Right lung (tissue), 5 donors: Measurements from ENCODE around the gene BTBD2. TPM values are rescaled to one million over a fixed set of nuclear protein-coding genes. Genes with fewer than 3 reads are reported as not detected.

Experiments
- DNase-seq, 2 donors: peaks; one replicate each; pipeline ENCODE4 v3.0.0-alpha.2; 2013
- polyA plus RNA-seq, 5 donors: library from polyadenylated mRNA; unstranded; fragments of 120-200 nt; gene quantifications; one replicate each; pipeline versions ENCODE4 v1.2.1 to v1.2.3, GENCODE V29; 2013; ENCODE audit warnings: inconsistent platforms in 1 of 5, low replicate concordance in 1 of 5; ENCODE audit not compliant: insufficient read length in 5 of 5, insufficient read depth in 1 of 5

Gene BTBD2
- polyA plus RNA-seq, 5 donors = 70.5 to 131 (median 97.0) TPM

GRCh38 chr19:2051773-2052704, 36.5 kb upstream of the BTBD2 start:
- peak in 1 of 2 donors; percentile 78 for DNase-seq

- DNase-seq = peak; percentile 92 to 94
Measured at GRCh38 chr19:2050991-2051772, 35.7 kb upstream of the BTBD2 start, which contains the start of gene MKNK2. MKNK2 (minus strand) TSS chr19:2051244; CDS start chr19:2050851, 393 bp downstream.

GRCh38 chr19:2050349-2050990, 35.0 kb upstream of the BTBD2 start:
- no peak for DNase-seq

- no peak for DNase-seq
Measured at GRCh38 chr19:2049741-2050348, 34.3 kb upstream of the BTBD2 start.

- no peak for DNase-seq
Measured at GRCh38 chr19:2048959-2049740, 33.6 kb upstream of the BTBD2 start.

- no peak for DNase-seq
Measured at GRCh38 chr19:2048104-2048958, 32.8 kb upstream of the BTBD2 start.

- DNase-seq = no peak
Measured at GRCh38 chr19:2047449-2048103, 32.1 kb upstream of the BTBD2 start.

GRCh38 chr19:2047076-2047448, 31.5 kb upstream of the BTBD2 start:
- DNase-seq = no peak

GRCh38 chr19:2046046-2046907, 30.8 kb upstream of the BTBD2 start:
- DNase-seq = no peak

GRCh38 chr19:2045501-2046045, 30.1 kb upstream of the BTBD2 start:
- no peak for DNase-seq

- DNase-seq = no peak
Measured at GRCh38 chr19:2044709-2045500, 29.4 kb upstream of the BTBD2 start.

- no peak for DNase-seq
Measured at GRCh38 chr19:2043961-2044708, 28.6 kb upstream of the BTBD2 start.

GRCh38 chr19:2043251-2043641, 27.7 kb upstream of the BTBD2 start:
- DNase-seq = no peak

GRCh38 chr19:2042485-2043250, 27.2 kb upstream of the BTBD2 start:
- DNase-seq = no peak

- peak; percentile 89 to 93 for DNase-seq
Measured at GRCh38 chr19:2041683-2042484, 26.4 kb upstream of the BTBD2 start.
